ENCODE data around the gene PRDM15.

The PRDM15 gene

DNA sequence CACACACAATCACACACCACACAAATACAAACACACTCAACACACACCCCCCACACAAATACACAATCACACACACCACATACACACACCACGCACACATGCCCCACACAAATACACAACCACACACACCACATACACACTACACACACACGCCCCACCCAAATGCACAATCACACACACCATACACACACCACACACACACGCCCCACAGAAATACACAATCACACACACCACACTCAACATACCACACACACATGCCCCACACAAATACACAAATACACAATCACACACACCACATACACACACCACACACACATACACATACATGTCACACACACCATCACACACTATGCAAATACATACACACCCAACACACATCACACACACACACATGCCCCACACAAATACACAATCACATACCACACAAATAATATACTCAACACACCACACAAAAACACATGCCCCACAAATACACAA, 50.2 kb downstream of the PRDM15 start:
- no peaks in the 10 kb centered on the region for H3K27me3 ChIP-seq (replicated peaks; ENCODE audit: insufficient read depth, low read length)
- H3K9ac ChIP-seq (ENCODE audit: low read length), result no peak overlapping the region
- H4K20me1 ChIP-seq (ENCODE audit: insufficient read depth, low read length), result no peaks in the 10 kb centered on the region
- no peak overlapping the region for H2AFZ ChIP-seq (ENCODE audit: low read length)
- no peaks in the 10 kb centered on the region for H3K36me3 ChIP-seq (replicated peaks; ENCODE audit: insufficient read depth, low read length)
- no peak for TF ChIP-seq EZH2 (optimal IDR thresholded peaks at IDR 0.05; ENCODE audit: low read depth, low read length)
- TF ChIP-seq, protein P1, sequence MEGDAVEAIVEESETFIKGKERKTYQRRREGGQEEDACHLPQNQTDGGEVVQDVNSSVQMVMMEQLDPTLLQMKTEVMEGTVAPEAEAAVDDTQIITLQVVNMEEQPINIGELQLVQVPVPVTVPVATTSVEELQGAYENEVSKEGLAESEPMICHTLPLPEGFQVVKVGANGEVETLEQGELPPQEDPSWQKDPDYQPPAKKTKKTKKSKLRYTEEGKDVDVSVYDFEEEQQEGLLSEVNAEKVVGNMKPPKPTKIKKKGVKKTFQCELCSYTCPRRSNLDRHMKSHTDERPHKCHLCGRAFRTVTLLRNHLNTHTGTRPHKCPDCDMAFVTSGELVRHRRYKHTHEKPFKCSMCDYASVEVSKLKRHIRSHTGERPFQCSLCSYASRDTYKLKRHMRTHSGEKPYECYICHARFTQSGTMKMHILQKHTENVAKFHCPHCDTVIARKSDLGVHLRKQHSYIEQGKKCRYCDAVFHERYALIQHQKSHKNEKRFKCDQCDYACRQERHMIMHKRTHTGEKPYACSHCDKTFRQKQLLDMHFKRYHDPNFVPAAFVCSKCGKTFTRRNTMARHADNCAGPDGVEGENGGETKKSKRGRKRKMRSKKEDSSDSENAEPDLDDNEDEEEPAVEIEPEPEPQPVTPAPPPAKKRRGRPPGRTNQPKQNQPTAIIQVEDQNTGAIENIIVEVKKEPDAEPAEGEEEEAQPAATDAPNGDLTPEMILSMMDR (IDR thresholded peaks at IDR 0.05; ENCODE audit: low read length), result no peak
- TF ChIP-seq EZH2phosphoT487 (IDR thresholded peaks at IDR 0.05; ENCODE audit: low read length), result no peak
- H3K4me1 ChIP-seq (ENCODE audit: low read length), result peaks cover 32% of the 10 kb centered on the region
- no peak overlapping the region for H3K4me2 ChIP-seq (ENCODE audit: low read depth, low read length)
- no peak overlapping the region for H3K27ac ChIP-seq (ENCODE audit: low read length)
- no peak for DNase-seq
- H3F3A ChIP-seq (ENCODE audit: insufficient read depth, low read length), result peaks cover 16% of the 10 kb centered on the region
- H3K4me3 ChIP-seq (ENCODE audit: low read length), result no peak overlapping the region
- H3K9me2 ChIP-seq (replicated peaks; ENCODE audit: insufficient read depth, low read length), result no peaks in the 10 kb centered on the region
- peaks cover 18% of the 10 kb centered on the region for H3K79me2 ChIP-seq (ENCODE audit: low read length)
- H3K9me3 ChIP-seq (replicated peaks; ENCODE audit: insufficient read depth, low read length), result no peaks in the 10 kb centered on the region

- Histone ChIP-seq H3K4me3 (ENCODE audit: low read length) (no peak overlapping the region), H3K9ac (ENCODE audit: low read length) (no peak overlapping the region), H3K36me3 (replicated peaks; ENCODE audit: insufficient read depth, low read length) (no peaks in the 10 kb centered on the region), H3K79me2 (ENCODE audit: low read length) (peaks cover 18% of the 10 kb centered on the region), H3K9me3 (replicated peaks; ENCODE audit: insufficient read depth, low read length) (no peaks in the 10 kb centered on the region), H3K4me1 (ENCODE audit: low read length) (peaks cover 30% of the 10 kb centered on the region), H3K9me2 (replicated peaks; ENCODE audit: insufficient read depth, low read length) (no peaks in the 10 kb centered on the region), H3F3A (ENCODE audit: insufficient read depth, low read length) (peaks cover 13% of the 10 kb centered on the region), H4K20me1 (ENCODE audit: insufficient read depth, low read length) (no peaks in the 10 kb centered on the region), H3K4me2 (ENCODE audit: low read depth, low read length) (no peak overlapping the region), H2AFZ (ENCODE audit: low read length) (no peak overlapping the region), H3K27ac (ENCODE audit: low read length) (no peak overlapping the region), H3K27me3 (replicated peaks; ENCODE audit: insufficient read depth, low read length) (no peaks in the 10 kb centered on the region)
- TF ChIP-seq EZH2phosphoT487 (IDR thresholded peaks at IDR 0.05; ENCODE audit: low read length) (no peak), EZH2 (optimal IDR thresholded peaks at IDR 0.05; ENCODE audit: low read depth, low read length) (no peak)
- TF ChIP-seq, protein P1 (IDR thresholded peaks at IDR 0.05; ENCODE audit: low read length), result no peak
- DNase-seq, result no peak
Observed at GRCh38 chr21:41827951-41828883, 50.9 kb downstream of the PRDM15 start.

GRCh38 chr21:41825881-41826280, 53.3 kb downstream of the PRDM15 start:
- Histone ChIP-seq H3K27me3 (replicated peaks; ENCODE audit: insufficient read depth, low read length) (no peaks in the 10 kb centered on the region), H3K4me2 (ENCODE audit: low read depth, low read length) (no peak overlapping the region), H4K20me1 (ENCODE audit: insufficient read depth, low read length) (no peaks in the 10 kb centered on the region), H3K36me3 (replicated peaks; ENCODE audit: insufficient read depth, low read length) (no peaks in the 10 kb centered on the region), H3F3A (ENCODE audit: insufficient read depth, low read length) (0 out of 2 replicates have a peak, but pooled peaks cover 4% of the 10 kb centered on the region), H3K9ac (ENCODE audit: low read length) (no peak overlapping the region), H2AFZ (ENCODE audit: low read length) (no peak overlapping the region), H3K27ac (ENCODE audit: low read length) (no peak overlapping the region), H3K9me3 (replicated peaks; ENCODE audit: insufficient read depth, low read length) (no peaks in the 10 kb centered on the region), H3K4me3 (ENCODE audit: low read length) (no peak overlapping the region), H3K79me2 (ENCODE audit: low read length) (0 out of 2 replicates have a peak, but pooled peaks cover 4% of the 10 kb centered on the region), H3K4me1 (ENCODE audit: low read length) (peaks cover 16% of the 10 kb centered on the region), H3K9me2 (replicated peaks; ENCODE audit: insufficient read depth, low read length) (no peaks in the 10 kb centered on the region)
- no peak for DNase-seq
- TF ChIP-seq, protein P1 (IDR thresholded peaks at IDR 0.05; ENCODE audit: low read length), result no peak
- TF ChIP-seq EZH2 (optimal IDR thresholded peaks at IDR 0.05; ENCODE audit: low read depth, low read length), result no peak
- TF ChIP-seq EZH2phosphoT487 (IDR thresholded peaks at IDR 0.05; ENCODE audit: low read length), result no peak
